HG03135 (cell line): ENCODE measurements around the gene EARS2.
"Not testable (repeated sequence)": the region's sequence is repeated elsewhere in the genome, so short reads cannot be mapped to it uniquely, and the experiment has no call there.

Source experiments
- ATAC-seq: cut with Tn5 transposase; IDR thresholded peaks from one replicate; pipeline ENCODE4 v1.9.1; 2021; ENCODE audit warnings: mild to moderate bottlenecking, moderate library complexity; ENCODE audit not compliant: unreplicated experiment

Gene EARS2

GRCh38 chr16:23485257-23485614 lies 71.9 kb downstream of the EARS2 start:
- ATAC-seq = no peak

- no peak for ATAC-seq
Observed at GRCh38 chr16:23484510-23485256, 72.5 kb downstream of the EARS2 start.

- not testable (repeated sequence) for ATAC-seq
Observed at GRCh38 chr16:23483492-23483891, 73.7 kb downstream of the EARS2 start.

- no peak for ATAC-seq
Observed at GRCh38 chr16:23482778-23483177, 74.4 kb downstream of the EARS2 start.

GRCh38 chr16:23480257-23480656 lies 76.9 kb downstream of the EARS2 start:
- no peak for ATAC-seq

- ATAC-seq = no peak
Observed at GRCh38 chr16:23479138-23479537, 78.0 kb downstream of the EARS2 start.

GRCh38 chr16:23478566-23478965 lies 78.6 kb downstream of the EARS2 start:
- no peak for ATAC-seq

GRCh38 chr16:23476289-23476688 lies 80.9 kb downstream of the EARS2 start:
- ATAC-seq = no peak
